H1 (cell line): Measurements from ENCODE around the gene TTC9. TPM values are rescaled to one million over a fixed set of nuclear protein-coding genes. Genes with fewer than 3 reads are reported as not detected.

Experiments used
- CTCF ChIA-PET: fragments of 300-600 bp; sonication (Branson Sonifier 250); formaldehyde crosslinking; loops from one replicate; lab custom pipeline; 2021; ENCODE audit not compliant: partially characterized antibody; lab: Charles Lee
- POLR2A ChIA-PET: fragments of 300-600 bp; sonication (Branson Sonifier 250); formaldehyde crosslinking; loops from one replicate; lab custom pipeline; 2021; ENCODE audit warnings: inconsistent platforms; ENCODE audit not compliant: partially characterized antibody; lab: Charles Lee
- DNase-seq, 2 experiments: peaks; one replicate each; pipeline versions ENCODE4 v3.0.0 to v3.0.0-alpha.2; 2010 to 2022; ENCODE audit warnings: low spot score in 2 of 2, low read depth in 1 of 2, mixed read lengths in 1 of 2
- FAIRE-seq: peaks from 2 replicates; lab custom pipeline; 2011; peaks lifted over from hg19 to GRCh38; lab: Jason Lieb, UNC
- H2AFZ ChIP-seq: 2 replicates; pipeline ENCODE4 v1.8.1; 2012; ENCODE audit warnings: low read length, inconsistent platforms
- H2AK5ac ChIP-seq: 2 replicates; pipeline ENCODE4 v1.6.1; 2013; ENCODE audit warnings: low read depth, low read length
- H2BK120ac ChIP-seq: replicated peaks from 2 replicates; pipeline ENCODE3; 2013; ENCODE audit warnings: low read depth, low read length, inconsistent platforms
- H2BK12ac ChIP-seq: 2 replicates; pipeline ENCODE4 v1.6.1; 2013; ENCODE audit warnings: low read depth, low read length
- H2BK15ac ChIP-seq: 2 replicates; pipeline ENCODE4 v1.6.1; 2013; ENCODE audit warnings: low read length
- H2BK20ac ChIP-seq: 2 replicates; pipeline ENCODE4 v1.6.1; 2013; ENCODE audit warnings: low read length
- H2BK5ac ChIP-seq: 2 replicates; pipeline ENCODE4 v1.6.1; 2013; ENCODE audit warnings: low read depth, low read length
- H3K14ac ChIP-seq: 2 replicates; pipeline ENCODE4 v1.6.1; 2013; ENCODE audit warnings: inconsistent platforms; ENCODE audit not compliant: insufficient read length
- H3K18ac ChIP-seq: 2 replicates; pipeline ENCODE4 v1.6.1; 2013; ENCODE audit warnings: low read length; ENCODE audit errors: extremely low read depth
- H3K23ac ChIP-seq: 2 replicates; pipeline ENCODE4 v1.6.1; 2013; ENCODE audit warnings: inconsistent platforms; ENCODE audit not compliant: insufficient read length
- H3K23me2 ChIP-seq: 2 replicates; pipeline ENCODE4 v1.6.1; 2013; ENCODE audit warnings: low read depth, low read length
- H3K27ac ChIP-seq: 2 replicates; pipeline ENCODE4 v1.6.1; 2011; ENCODE audit warnings: low read depth, low read length, inconsistent platforms
- H3K27me3 ChIP-seq, 4 experiments: replicated peaks in 1 of 4; 1 replicate in 1 of 4; 2 replicates in 3 of 4; pipeline versions ENCODE4 v1.6.1 to v1.8.1; 2011 to 2013; ENCODE audit warnings: low read length in 3 of 4, mild to moderate bottlenecking in 3 of 4, inconsistent platforms in 2 of 4, mixed read lengths in 2 of 4, moderate library complexity in 1 of 4; ENCODE audit not compliant: control insufficient read depth in 3 of 4, insufficient read depth in 3 of 4; ENCODE audit errors: extremely low read depth in 1 of 4
- H3K36me3 ChIP-seq, 4 experiments: 2 replicates each; pipeline versions ENCODE4 v1.6.1 to v1.8.1; 2011 to 2013; ENCODE audit warnings: mild to moderate bottlenecking in 4 of 4, low read length in 3 of 4, moderate library complexity in 2 of 4, control low read depth in 1 of 4, inconsistent platforms in 1 of 4; ENCODE audit not compliant: insufficient read depth in 4 of 4, control insufficient read depth in 2 of 4
- H3K4ac ChIP-seq: replicated peaks from 2 replicates; pipeline ENCODE3; 2013; ENCODE audit warnings: low read length, low read depth, mixed read lengths, inconsistent platforms; ENCODE audit not compliant: insufficient read length
- H3K4me1 ChIP-seq, 4 experiments: replicated peaks in 1 of 4; 1 replicate in 1 of 4; 2 replicates in 3 of 4; pipeline versions ENCODE4 v1.6.1 to v1.8.1; 2011 to 2013; ENCODE audit warnings: low read length in 3 of 4, inconsistent platforms in 2 of 4, mixed read lengths in 1 of 4; ENCODE audit not compliant: insufficient read depth in 4 of 4, control insufficient read depth in 3 of 4
- H3K4me2 ChIP-seq, 2 experiments: 2 replicates each; pipeline versions ENCODE4 v1.6.1 to v1.8.1; 2011 to 2013; ENCODE audit warnings: low read depth in 2 of 2, low read length in 2 of 2, control low read depth in 1 of 2, inconsistent platforms in 1 of 2, mild to moderate bottlenecking in 1 of 2; ENCODE audit not compliant: insufficient read depth in 1 of 2
- H3K4me3 ChIP-seq, 4 experiments: fragments of 200-600, 300-600 bp in 1 of 4; sonication (generic), shearing (Covaris generic), sonication (Bioruptor Twin) in 1 of 4; 2 replicates each; pipeline versions ENCODE4 v1.5.1 to v1.8.1; 2011 to 2016; ENCODE audit warnings: low read length in 4 of 4, low read depth in 3 of 4, control low read depth in 2 of 4, inconsistent platforms in 2 of 4, mild to moderate bottlenecking in 2 of 4, mixed read lengths in 1 of 4, moderate library complexity in 1 of 4; ENCODE audit not compliant: insufficient read depth in 2 of 4; ENCODE audit errors: extremely low read depth in 1 of 4
- H3K56ac ChIP-seq: replicated peaks from 2 replicates; pipeline ENCODE3; 2013; ENCODE audit warnings: low read depth, mild to moderate bottlenecking, mixed read lengths, low read length, inconsistent platforms; ENCODE audit not compliant: insufficient read length
- H3K79me1 ChIP-seq: 2 replicates; pipeline ENCODE4 v1.6.1; 2013; ENCODE audit warnings: low read depth, low read length, control low read depth
- H3K79me2 ChIP-seq, 2 experiments: 2 replicates each; pipeline versions ENCODE4 v1.6.1 to v1.8.1; 2012 to 2013; ENCODE audit warnings: low read length in 2 of 2, mild to moderate bottlenecking in 2 of 2, inconsistent platforms in 1 of 2; ENCODE audit not compliant: insufficient read depth in 2 of 2, control insufficient read depth in 1 of 2
- H3K9ac ChIP-seq, 4 experiments: replicated peaks in 1 of 4; 1 replicate in 1 of 4; 2 replicates in 3 of 4; pipeline versions ENCODE4 v1.6.1 to v1.8.1; 2011 to 2013; ENCODE audit warnings: low read depth in 3 of 4, low read length in 3 of 4, control low read depth in 2 of 4, mild to moderate bottlenecking in 2 of 4, moderate library complexity in 2 of 4, inconsistent platforms in 1 of 4; ENCODE audit errors: extremely low read depth in 1 of 4
- H3K9me3 ChIP-seq, 2 experiments: 2 replicates each; pipeline versions ENCODE4 v1.6.1 to v1.8.1; 2012 to 2013; ENCODE audit warnings: mild to moderate bottlenecking in 2 of 2, moderate library complexity in 2 of 2, control low read depth in 1 of 2, inconsistent platforms in 1 of 2, low read depth in 1 of 2, low read length in 1 of 2, mixed read lengths in 1 of 2; ENCODE audit not compliant: insufficient read depth in 2 of 2
- H4K20me1 ChIP-seq, 2 experiments: replicated peaks in 1 of 2; 2 replicates each; pipeline versions ENCODE3 to v1.8.1; 2011 to 2013; ENCODE audit warnings: inconsistent platforms in 2 of 2, low read length in 2 of 2, mild to moderate bottlenecking in 1 of 2; ENCODE audit not compliant: insufficient read depth in 2 of 2, control insufficient read depth in 1 of 2
- H4K5ac ChIP-seq: 2 replicates; pipeline ENCODE4 v1.6.1; 2013; ENCODE audit warnings: low read length, low read depth, mixed read lengths, inconsistent platforms; ENCODE audit not compliant: insufficient read length
- H4K8ac ChIP-seq: 2 replicates; pipeline ENCODE4 v1.8.0; 2013; ENCODE audit warnings: mild to moderate bottlenecking, moderate library complexity, low read length, inconsistent platforms; ENCODE audit not compliant: insufficient read depth; ENCODE audit errors: extremely low read depth
- H4K91ac ChIP-seq: replicated peaks from 2 replicates; pipeline ENCODE3; 2013; ENCODE audit warnings: low read length, mixed read lengths, inconsistent platforms; ENCODE audit not compliant: insufficient read length
- GTF2F1 ChIP-seq: IDR thresholded peaks from 2 replicates; pipeline ENCODE4 v1.6.1; 2012; ENCODE audit warnings: low read depth, low read length, improper control_type of control experiment, borderline replicate concordance
- SIRT6 ChIP-seq: IDR thresholded peaks from one replicate; pipeline ENCODE4 v1.7.1; 2012; ENCODE audit warnings: low read length, inconsistent platforms
- WGBS, 2 experiments: shearing (Covaris generic) in 1 of 2; methylation state at CpG; one replicate each; pipeline versions ENCODE4 v1.1.6 to v1.1.7; 2013 to 2015; ENCODE audit warnings: low lambda C conversion rate in 2 of 2, mixed read lengths in 2 of 2, inconsistent platforms in 1 of 2, low coverage in 1 of 2, missing lambda C conversion rate in 1 of 2; ENCODE audit not compliant: insufficient replicate concordance in 2 of 2, insufficient coverage in 1 of 2, insufficient read length in 1 of 2; ENCODE audit errors: extremely low coverage in 1 of 2, missing lambda C conversion rate in 1 of 2; 5-methylcytosine and 5-hydroxymethylcytosine counted together
- polyA plus RNA-seq, 7 experiments: library from polyadenylated mRNA; depleted of rRNA in 3 of 7; stranded (reverse) in 5 of 7; unstranded in 2 of 7; fragments of >200 nt in 5 of 7; fragments of 200-250 nt in 2 of 7; gene quantifications; 1 replicate in 5 of 7; 2 replicates in 1 of 7; 4 replicates in 1 of 7; pipeline versions ENCODE4 v1.2.1 to v1.2.3, GENCODE V29; 2011 to 2013; ENCODE audit warnings: missing spikeins in 2 of 7, mixed read lengths in 2 of 7
- total RNA-seq: library from RNA; stranded (reverse); fragmentation: NEBNext Ultra II Directional; extraction: Animal tissue kit (Norgen Biotek cat#: 25700); gene quantifications from 2 replicates; pipeline ENCODE4 v1.2.1, GENCODE V29; 2021
- TF ChIP-seq, protein P1 (sequence below): IDR thresholded peaks from 2 replicates; pipeline ENCODE4 v1.6.1; 2012; ENCODE audit warnings: inconsistent platforms

TTC9 gene
- total and polyA plus RNA-seq, 2 of the 8 experiments (the other 6 are each of a cell fraction or from before 2014, with no cell fraction given) = 21.0 to 29.5 TPM

DNA sequence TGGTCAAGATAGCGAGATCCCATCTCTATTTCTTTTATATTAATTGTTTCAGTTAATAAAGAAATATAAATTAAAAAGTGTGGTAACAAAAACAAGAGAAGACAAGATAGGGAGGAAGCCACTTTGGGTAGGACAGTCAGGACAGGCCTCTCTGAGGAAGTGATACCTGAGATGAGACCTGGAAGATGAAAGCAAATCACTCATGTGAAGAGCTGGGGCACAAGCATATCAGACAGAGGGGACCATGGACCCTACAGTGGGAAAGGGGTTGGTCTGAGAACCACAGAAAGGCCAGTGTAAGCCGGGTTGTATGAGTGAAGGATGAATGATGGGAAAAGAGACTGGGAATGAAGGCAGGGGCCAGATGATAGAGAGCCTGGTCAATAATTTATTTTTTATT lies 39.5 kb upstream of the TTC9 start:
- Histone ChIP-seq H3K18ac (no peak overlapping the region), H3K27ac (no peak overlapping the region), H3K56ac (no peak overlapping the region), H3K23ac (no peak overlapping the region), H3K14ac (no peak overlapping the region), H3K36me3 (no peaks in the 10 kb centered on the region; a peak in 1 of 8 replicates), H3K79me2 (peaks cover 17 to 32% of the 10 kb centered on the region in 2 experiments), H3K79me1 (0 out of 2 replicates have a peak, but pooled peaks cover 2% of the 10 kb centered on the region), H2BK120ac (no peak overlapping the region), H2BK20ac (no peak overlapping the region), H3K4me2 (no peak overlapping the region), H4K20me1 (peaks cover 0 to 2% of the 10 kb centered on the region in 2 experiments), H2BK15ac (no peak overlapping the region), H3K27me3 (no peaks in the 10 kb centered on the region), H4K8ac (no peak overlapping the region), H4K5ac (no peak overlapping the region), H2BK5ac (no peak overlapping the region), H3K4me3 (no peak overlapping the region), H2AFZ (no peak overlapping the region), H2BK12ac (no peak overlapping the region), H4K91ac (no peak overlapping the region), H3K9ac (no peak overlapping the region), H3K4me1 (peaks cover 0 to 3% (median 1%) of the 10 kb centered on the region in 4 experiments; a peak in 4 of 7 replicates), H3K9me3 (no peaks in the 10 kb centered on the region), H2AK5ac (no peak overlapping the region), H3K23me2 (peaks cover 2% of the 10 kb centered on the region), H3K4ac (no peak overlapping the region)
- no peak for DNase-seq
- WGBS, 2 experiments = 93% methylated on average over 2 of the region's 2 CpGs; no CpG with 5 or more reads in 1 of the 2 experiments
- POLR2A ChIA-PET = interaction anchor here (1.7 to 1.8 kb wide), 2 partner anchors 10 to 46 kb away, joined by 5 to 6 read pairs; no protein-coding TSS in a partner anchor
- CTCF ChIA-PET = interaction anchor here (0.8 to 1.0 kb wide), 2 partner anchors 21 to 121 kb away, joined by 3 read pairs; no protein-coding TSS in a partner anchor
- FAIRE-seq = no peak
- TF ChIP-seq, protein P1, sequence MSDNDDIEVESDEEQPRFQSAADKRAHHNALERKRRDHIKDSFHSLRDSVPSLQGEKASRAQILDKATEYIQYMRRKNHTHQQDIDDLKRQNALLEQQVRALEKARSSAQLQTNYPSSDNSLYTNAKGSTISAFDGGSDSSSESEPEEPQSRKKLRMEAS = no peak
- TF ChIP-seq GTF2F1 = no peak
- TF ChIP-seq SIRT6 = no peak
